ENCODE results near the gene EXOC3L2. TPM values are rescaled to one million over a fixed set of nuclear protein-coding genes. Genes with fewer than 3 reads are reported as not detected.

The EXOC3L2 gene
- total and polyA plus RNA-seq, 2 of the 8 experiments (the other 6 are each of a cell fraction or from before 2014, with no cell fraction given): 1.4 to 1.6 TPM

GRCh38 chr19:45186509-45187334 lies 58.5 kb downstream of the EXOC3L2 start:
- no peak overlapping the region for H2AK5ac ChIP-seq (ENCODE audit: low read depth, low read length)
- H2BK5ac ChIP-seq (ENCODE audit: low read depth, low read length): no peak overlapping the region
- H2BK20ac ChIP-seq (ENCODE audit: low read length): no peak overlapping the region
- H3K79me1 ChIP-seq (ENCODE audit: low read depth, low read length): no peaks in the 10 kb centered on the region
- H3K27me3 ChIP-seq (replicated peaks in 1 of 4; ENCODE audit: control insufficient read depth in 3 of 4, extremely low read depth in 1 of 4, insufficient read depth in 3 of 4, low read length in 3 of 4): no peaks in the 10 kb centered on the region; a peak in 1 of 7 replicates
- no peak overlapping the region for H4K5ac ChIP-seq (ENCODE audit: insufficient read length, low read depth, low read length)
- no peak overlapping the region for H3K23ac ChIP-seq (ENCODE audit: insufficient read length)
- H3K4me3 ChIP-seq (ENCODE audit: extremely low read depth in 1 of 4, insufficient read depth in 2 of 4, low read depth in 3 of 4, low read length in 4 of 4): no peak overlapping the region
- H2BK15ac ChIP-seq (ENCODE audit: low read length): no peak overlapping the region
- H3K14ac ChIP-seq (ENCODE audit: insufficient read length): no peak overlapping the region
- H3K27ac ChIP-seq (ENCODE audit: low read depth, low read length): no peak overlapping the region
- no peaks in the 10 kb centered on the region for H3K36me3 ChIP-seq (ENCODE audit: control insufficient read depth in 2 of 4, insufficient read depth in 4 of 4, low read length in 3 of 4)
- no peaks in the 10 kb centered on the region for H4K20me1 ChIP-seq (replicated peaks in 1 of 2; ENCODE audit: control insufficient read depth in 1 of 2, insufficient read depth in 2 of 2, low read length in 2 of 2)
- peaks cover 0 to 3% (median 2%) of the 10 kb centered on the region in 4 experiments; a peak in 3 of 7 replicates for H3K4me1 ChIP-seq (replicated peaks in 1 of 4; ENCODE audit: control insufficient read depth in 3 of 4, insufficient read depth in 4 of 4, low read length in 3 of 4)
- H3K9me3 ChIP-seq (ENCODE audit: insufficient read depth in 2 of 2, low read depth in 1 of 2, low read length in 1 of 2): no peaks in the 10 kb centered on the region
- H3K79me2 ChIP-seq (ENCODE audit: control insufficient read depth in 1 of 2, insufficient read depth in 2 of 2, low read length in 2 of 2): no peaks in the 10 kb centered on the region
- 88% methylated on average over 12 of the region's 12 CpGs; no CpG with 5 or more reads in 1 of the 2 experiments for WGBS, 2 experiments (ENCODE audit: extremely low coverage in 1 of 2, insufficient coverage in 1 of 2, insufficient read length in 1 of 2, insufficient replicate concordance in 2 of 2, low coverage in 1 of 2, low lambda C conversion rate in 2 of 2, missing lambda C conversion rate in 1 of 2)
- H2AFZ ChIP-seq (ENCODE audit: low read length): no peak overlapping the region; the same call in 1 of the 2 replicates
- POLR2A ChIA-PET (ENCODE audit: partially characterized antibody): interaction anchor here (0.5 to 1.6 kb wide), 4 partner anchors 8 to 190 kb away, joined by 3 to 8 read pairs (median 3); partner anchors contain the start of genes BLOC1S3 and TRAPPC6A
- no peak overlapping the region for H2BK120ac ChIP-seq (replicated peaks; ENCODE audit: low read depth, low read length)
- H3K4me2 ChIP-seq (ENCODE audit: insufficient read depth in 1 of 2, low read depth in 2 of 2, low read length in 2 of 2): no peak overlapping the region; a peak in 1 of 4 replicates
- CTCF ChIA-PET (ENCODE audit: partially characterized antibody): interaction anchor here (0.7 to 8.1 kb wide), 47 partner anchors 9 to 338 kb away, joined by 3 to 54 read pairs (median 4); partner anchors contain the start of genes BLOC1S3, MARK4, NKPD1 and TRAPPC6A
- H3K56ac ChIP-seq (replicated peaks; ENCODE audit: insufficient read length, low read depth, low read length): no peak overlapping the region
- no peak overlapping the region for H2BK12ac ChIP-seq (ENCODE audit: low read depth, low read length)
- FAIRE-seq: no peak
- DNase-seq (ENCODE audit: low read depth in 1 of 2, low spot score in 2 of 2): no peak
- H3K23me2 ChIP-seq (ENCODE audit: low read depth, low read length): no peaks in the 10 kb centered on the region
- H4K91ac ChIP-seq (replicated peaks; ENCODE audit: insufficient read length, low read length): no peak overlapping the region
- no peak overlapping the region for H3K18ac ChIP-seq (ENCODE audit: extremely low read depth, low read length)
- H4K8ac ChIP-seq (ENCODE audit: extremely low read depth, insufficient read depth, low read length): 0 out of 2 replicates have a peak overlapping the region, but pooled peaks have one; percentile 38
- H3K4ac ChIP-seq (replicated peaks; ENCODE audit: insufficient read length, low read depth, low read length): no peak overlapping the region
- no peak overlapping the region for H3K9ac ChIP-seq (replicated peaks in 1 of 4; ENCODE audit: extremely low read depth in 1 of 4, low read depth in 3 of 4, low read length in 3 of 4)
- no peak for TF ChIP-seq FOSL1 (IDR thresholded peaks at IDR 0.05; ENCODE audit: insufficient read depth, low read depth, low read length)
- TF ChIP-seq BACH1 (IDR thresholded peaks at IDR 0.05; ENCODE audit: low read length): no peak
- TF ChIP-seq RXRA (IDR thresholded peaks at IDR 0.05; ENCODE audit: insufficient read depth, low read depth, low read length): no peak
- TF ChIP-seq TEAD4 (IDR thresholded peaks at IDR 0.05; ENCODE audit: low read depth, low read length): no peak
- TF ChIP-seq EP300 (IDR thresholded peaks at IDR 0.05; ENCODE audit: borderline replicate concordance in 1 of 2, low read depth in 2 of 2, low read length in 2 of 2): no peak
- no peak for TF ChIP-seq TAF7 (optimal IDR thresholded peaks at IDR 0.05; ENCODE audit: borderline replicate concordance, low read depth, low read length)
- no peak for TF ChIP-seq MAFK (IDR thresholded peaks at IDR 0.05; ENCODE audit: low read depth, low read length)
- no peak for TF ChIP-seq BCL11A (IDR thresholded peaks at IDR 0.05; ENCODE audit: low read depth in 2 of 2, low read length in 2 of 2)
- TF ChIP-seq SAP30 (IDR thresholded peaks at IDR 0.05; ENCODE audit: insufficient read depth, insufficient replicate concordance, low read length): no peak
- TF ChIP-seq SP4 (IDR thresholded peaks at IDR 0.05; ENCODE audit: low read length): no peak
- no peak for TF ChIP-seq SP2 (IDR thresholded peaks at IDR 0.05; ENCODE audit: low read length)
- no peak for TF ChIP-seq EZH2 (IDR thresholded peaks at IDR 0.05; ENCODE audit: low read depth, low read length, severe bottlenecking)

Measured in H1 (cell line).